ENCODE results near the gene MICALL1.
"Not testable (repeated sequence)": the region's sequence is repeated elsewhere in the genome, so short reads cannot be mapped to it uniquely, and the experiment has no call there.

DNA sequence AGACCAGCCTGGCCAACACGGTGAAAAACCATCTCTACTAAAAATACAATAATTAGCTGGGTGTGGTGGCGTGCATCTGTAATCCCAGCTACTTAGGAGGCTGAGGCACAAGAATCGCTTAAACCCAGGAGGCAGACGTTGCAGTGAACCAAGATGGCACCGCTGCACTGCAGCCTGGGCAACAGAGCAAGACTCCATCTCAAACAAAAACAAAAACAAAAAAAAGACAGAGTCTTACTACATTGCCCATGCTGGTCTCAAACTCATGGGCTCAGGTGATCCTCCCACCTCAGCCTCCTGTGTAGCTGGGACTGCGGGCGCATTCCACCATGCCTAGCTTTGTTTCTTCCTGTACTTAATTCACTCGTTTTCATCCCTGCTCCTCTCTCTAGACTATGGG lies 69.9 kb downstream of the MICALL1 start:
- not testable (repeated sequence) for TF ChIP-seq POLR2AphosphoS5 (IDR thresholded peaks at IDR 0.05; ENCODE audit: borderline replicate concordance, low read depth, low read length); EZH2 (IDR thresholded peaks at IDR 0.05); FOXP2 (optimal IDR thresholded peaks at IDR 0.05; ENCODE audit: control extremely low read depth, extremely low read length, insufficient read depth)

Data from SK-N-MC (cell line).